ENCODE measurements around the gene RNF5. TPM values are rescaled to one million over a fixed set of nuclear protein-coding genes. Genes with fewer than 3 reads are reported as not detected.

RNF5 gene
- total and polyA plus RNA-seq, 10 of the 15 experiments (the other 5 are each of a cell fraction or from before 2014, with no cell fraction given), result 31.4 to 114 (median 62.8) TPM

- TF ChIP-seq IRF3 (IDR thresholded peaks at IDR 0.05) (peak; percentile 20; the same call in 1 of the 2 replicates), SMC3 (IDR thresholded peaks at IDR 0.05; ENCODE audit: borderline replicate concordance, low read length) (peak; percentile 13; the same call in 1 of the 2 replicates), JUNB (IDR thresholded peaks at IDR 0.05) (0 out of 2 replicates have a peak, but pooled peaks have one; percentile 25), ZNF274 (IDR thresholded peaks at IDR 0.05; ENCODE audit: insufficient read depth, insufficient read length) (no peak), NFYB (IDR thresholded peaks at IDR 0.05; ENCODE audit: insufficient read depth, low read depth, low read length) (no peak), PBX3 (IDR thresholded peaks at IDR 0.05; ENCODE audit: insufficient replicate concordance, low read depth, low read length) (peak; percentile 76), SRF (IDR thresholded peaks at IDR 0.05; ENCODE audit: low read depth in 2 of 2, low read length in 2 of 2) (0 out of 4 replicates have a peak, but pooled peaks of 1 of the 2 experiments have one; percentile 39), SMAD1 (IDR thresholded peaks at IDR 0.05; ENCODE audit: low read depth, partially characterized antibody) (peak; percentile 93), DPF2 (IDR thresholded peaks at IDR 0.05) (peak; percentile 94), SUPT20H (IDR thresholded peaks at IDR 0.05; ENCODE audit: borderline replicate concordance, control insufficient read depth, low read depth, low read length) (no peak), EGR1 (IDR thresholded peaks at IDR 0.05; ENCODE audit: borderline replicate concordance in 1 of 2, low read depth in 2 of 2, low read length in 2 of 2) (peak in 1 of 2 experiments; percentile 70; a peak in 1 of 3 replicates), POLR2AphosphoS5 (IDR thresholded peaks at IDR 0.05; ENCODE audit: low read length) (peak; percentile 87), SKIL (IDR thresholded peaks at IDR 0.05; ENCODE audit: low read depth, poor library complexity, severe bottlenecking) (peak; percentile 68), ETV6 (conservative IDR thresholded peaks at IDR 0.05 in 1 of 2, IDR thresholded peaks at IDR 0.05 in 1 of 2; ENCODE audit: borderline replicate concordance in 1 of 2, low read depth in 1 of 2) (peak in 1 of 2 experiments; percentile 64; a peak in 2 of 4 replicates), HCFC1 (IDR thresholded peaks at IDR 0.05; ENCODE audit: low read length) (peak; percentile 63), CBX3 (IDR thresholded peaks at IDR 0.05; ENCODE audit: borderline replicate concordance, low read depth) (no peak), BRCA1 (IDR thresholded peaks at IDR 0.05; ENCODE audit: low read depth, low read length) (0 out of 2 replicates have a peak, but pooled peaks have one; percentile 46), NFIC (IDR thresholded peaks at IDR 0.05; ENCODE audit: low read depth, low read length) (no peak), SPI1 (IDR thresholded peaks at IDR 0.05; ENCODE audit: borderline replicate concordance, insufficient read depth, low read depth, low read length) (peak; percentile 52; the same call in 1 of the 2 replicates), IKZF2 (IDR thresholded peaks at IDR 0.05) (peak; percentile 91), TAF1 (IDR thresholded peaks at IDR 0.05; ENCODE audit: borderline replicate concordance, low read depth, low read length) (peak; percentile 54), NBN (IDR thresholded peaks at IDR 0.05) (peak; percentile 100)
- TF ChIP-seq, protein P1, sequence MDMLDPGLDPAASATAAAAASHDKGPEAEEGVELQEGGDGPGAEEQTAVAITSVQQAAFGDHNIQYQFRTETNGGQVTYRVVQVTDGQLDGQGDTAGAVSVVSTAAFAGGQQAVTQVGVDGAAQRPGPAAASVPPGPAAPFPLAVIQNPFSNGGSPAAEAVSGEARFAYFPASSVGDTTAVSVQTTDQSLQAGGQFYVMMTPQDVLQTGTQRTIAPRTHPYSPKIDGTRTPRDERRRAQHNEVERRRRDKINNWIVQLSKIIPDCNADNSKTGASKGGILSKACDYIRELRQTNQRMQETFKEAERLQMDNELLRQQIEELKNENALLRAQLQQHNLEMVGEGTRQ (IDR thresholded peaks at IDR 0.05; ENCODE audit: borderline replicate concordance, low read depth, low read length), result no peak; the same call in 1 of the 2 replicates
These were observed 17.9 kb downstream of the RNF5 start (continued) for GRCh38 chr6:32195902-32196681.

Measured in GM12878 (cell line).